Vagina (tissue), 2 donors: ENCODE measurements around the gene CORIN. TPM values are rescaled to one million over a fixed set of nuclear protein-coding genes. Genes with fewer than 3 reads are reported as not detected.
A peak's percentile ranks its signal among the peaks of the same experiment; 100 is the strongest.

ENCODE experiments used
- DNase-seq, 2 donors: peaks; one replicate each; pipeline ENCODE4 v3.0.0-alpha.2; 2017; ENCODE audit errors: extremely low spot score in 2 of 2
- H3K27ac ChIP-seq: fragments of 200-600 bp; sonication (generic); one replicate; pipeline ENCODE4 v1.5.1; 2019
- H3K27me3 ChIP-seq: fragments of 200-600 bp; sonication (generic); one replicate; pipeline ENCODE4 v1.5.1; 2019
- H3K36me3 ChIP-seq, 2 donors: fragments of 200-600 bp; sonication (generic); one replicate each; pipeline ENCODE4 v1.5.1; 2017 to 2019
- H3K4me1 ChIP-seq: fragments of 200-600 bp; sonication (generic); one replicate; pipeline ENCODE4 v1.5.1; 2019
- H3K4me3 ChIP-seq, 2 donors: fragments of 200-600 bp; sonication (generic); 1 replicate in 1 of 2; 2 replicates in 1 of 2; pipeline ENCODE4 v1.5.1; 2016 to 2019
- H3K9me3 ChIP-seq: fragments of 200-600 bp; sonication (generic); one replicate; pipeline ENCODE4 v1.5.1; 2019
- CTCF ChIP-seq, 3 experiments: fragments of 450-650 bp in 2 of 3; fragments of 200-600 bp in 1 of 3; sonication (generic) in 1 of 3; IDR thresholded peaks; one replicate each; pipeline ENCODE4 v1.5.1; 2017 to 2019; ENCODE audit warnings: antibody characterized with exemption in 3 of 3, mild to moderate bottlenecking in 2 of 3, moderate library complexity in 2 of 3
- POLR2A ChIP-seq, 2 donors: fragments of 450-650 bp; IDR thresholded peaks; one replicate each; pipeline ENCODE4 v1.6.1; 2017; ENCODE audit warnings: antibody characterized with exemption in 2 of 2, mild to moderate bottlenecking in 2 of 2, moderate library complexity in 2 of 2
- POLR2AphosphoS5 ChIP-seq, 2 donors: sonication (generic); formaldehyde crosslinking; IDR thresholded peaks; one replicate each; pipeline ENCODE4 v1.9.0; 2017; ENCODE audit warnings: antibody characterized with exemption in 2 of 2, mild to moderate bottlenecking in 2 of 2, low read depth in 1 of 2; ENCODE audit not compliant: insufficient read depth in 1 of 2
- intact Hi-C: fragments of 100-400 bp; cut with DNase I; formaldehyde crosslinking; loops from one replicate; pipeline ENCODE4 v1.15.1; 2023
- total RNA-seq: library from RNA; depleted of rRNA; stranded (reverse); fragments of >200 nt; gene quantifications from one replicate; pipeline ENCODE4 v1.2.3, GENCODE V29; 2016

Gene CORIN
- total RNA-seq, result 5.4 TPM

- no peaks in the 10 kb centered on the region for H3K9me3 ChIP-seq
- peaks cover 35% of the 10 kb centered on the region for H3K4me1 ChIP-seq
- intact Hi-C loops, result no loop called here
- no peaks in the 10 kb centered on the region for H3K27me3 ChIP-seq
- peak within 1 kb of the TSS; percentile 58 to 80 for H3K4me3 ChIP-seq
- no peak for TF ChIP-seq POLR2AphosphoS5 (IDR thresholded peaks at IDR 0.05; ENCODE audit: insufficient read depth in 1 of 2, low read depth in 1 of 2)
- no peak for TF ChIP-seq CTCF (IDR thresholded peaks at IDR 0.05)
- no peak for TF ChIP-seq POLR2A (IDR thresholded peaks at IDR 0.05)
- H3K36me3 ChIP-seq, result peaks cover 0 to 4% of the 10 kb centered on the region in 2 donors
- no peak for DNase-seq
- peak within 1 kb of the TSS; percentile 64 for H3K27ac ChIP-seq
Observed at GRCh38 chr4:47837908-47838294, at the start of gene CORIN. Gene CORIN, minus strand, starts transcription at chr4:47838067. Its CDS starts 118 bp downstream, at chr4:47837949.

- Histone ChIP-seq H3K9me3 (no peaks in the 10 kb centered on the region), H3K27ac (no peak overlapping the region), H3K4me3 (no peak overlapping the region), H3K27me3 (no peaks in the 10 kb centered on the region), H3K36me3 (peaks cover 0 to 46% of the 10 kb centered on the region in 2 donors), H3K4me1 (no peaks in the 10 kb centered on the region)
- no peak for DNase-seq
- TF ChIP-seq POLR2A (IDR thresholded peaks at IDR 0.05) (no peak), CTCF (IDR thresholded peaks at IDR 0.05) (no peak), POLR2AphosphoS5 (IDR thresholded peaks at IDR 0.05; ENCODE audit: insufficient read depth in 1 of 2, low read depth in 1 of 2) (no peak)
- intact Hi-C loops, result no loop called here
Observed at GRCh38 chr4:47882228-47882627, 44.4 kb upstream of the CORIN start.

GRCh38 chr4:47879458-47879857 lies 41.6 kb upstream of the CORIN start:
- TF ChIP-seq POLR2A (IDR thresholded peaks at IDR 0.05) (no peak), CTCF (IDR thresholded peaks at IDR 0.05) (no peak), POLR2AphosphoS5 (IDR thresholded peaks at IDR 0.05; ENCODE audit: insufficient read depth in 1 of 2, low read depth in 1 of 2) (no peak)
- Histone ChIP-seq H3K36me3 (peaks cover 0 to 63% of the 10 kb centered on the region in 2 donors), H3K9me3 (no peaks in the 10 kb centered on the region), H3K4me3 (no peak overlapping the region), H3K27me3 (no peaks in the 10 kb centered on the region), H3K27ac (no peak overlapping the region), H3K4me1 (no peaks in the 10 kb centered on the region)
- DNase-seq, result no peak
- intact Hi-C loops, result no loop called here

- Histone ChIP-seq H3K4me1 (no peaks in the 10 kb centered on the region), H3K9me3 (no peaks in the 10 kb centered on the region), H3K36me3 (peaks cover 0 to 68% of the 10 kb centered on the region in 2 donors), H3K27ac (no peak overlapping the region), H3K27me3 (no peaks in the 10 kb centered on the region), H3K4me3 (no peak overlapping the region)
- TF ChIP-seq CTCF (IDR thresholded peaks at IDR 0.05), result no peak
- no peak for TF ChIP-seq POLR2AphosphoS5 (IDR thresholded peaks at IDR 0.05; ENCODE audit: insufficient read depth in 1 of 2, low read depth in 1 of 2)
- TF ChIP-seq POLR2A (IDR thresholded peaks at IDR 0.05), result no peak
- no peak for DNase-seq
- intact Hi-C loops, result no loop called here
Observed at GRCh38 chr4:47876784-47877546, 39.1 kb upstream of the CORIN start.

- Histone ChIP-seq H3K4me3 (no peak overlapping the region), H3K27ac (no peak overlapping the region), H3K27me3 (no peaks in the 10 kb centered on the region), H3K36me3 (peaks cover 0 to 71% of the 10 kb centered on the region in 2 donors), H3K4me1 (no peaks in the 10 kb centered on the region), H3K9me3 (no peaks in the 10 kb centered on the region)
- no peak for DNase-seq
- TF ChIP-seq POLR2AphosphoS5 (IDR thresholded peaks at IDR 0.05; ENCODE audit: insufficient read depth in 1 of 2, low read depth in 1 of 2) (no peak), CTCF (IDR thresholded peaks at IDR 0.05) (no peak), POLR2A (IDR thresholded peaks at IDR 0.05) (no peak)
- intact Hi-C loops, result no loop called here
Observed at GRCh38 chr4:47876310-47876709, 38.4 kb upstream of the CORIN start.
